H1 (cell line): ENCODE measurements around the gene GLB1L3. TPM values are rescaled to one million over a fixed set of nuclear protein-coding genes. Genes with fewer than 3 reads are reported as not detected.

Experiments used
- GABPA ChIP-seq: IDR thresholded peaks from 2 replicates; pipeline ENCODE4 v1.6.1; 2011; ENCODE audit warnings: mild to moderate bottlenecking, low read length, moderate library complexity, borderline replicate concordance; ENCODE audit not compliant: insufficient read depth
- JUND ChIP-seq: IDR thresholded peaks from 2 replicates; pipeline ENCODE4 v1.6.1; 2011; ENCODE audit warnings: mild to moderate bottlenecking, improper control_type of control experiment, low read length
- polyA plus RNA-seq, 7 experiments: library from polyadenylated mRNA; depleted of rRNA in 3 of 7; stranded (reverse) in 5 of 7; unstranded in 2 of 7; fragments of >200 nt in 5 of 7; fragments of 200-250 nt in 2 of 7; gene quantifications; 1 replicate in 5 of 7; 2 replicates in 1 of 7; 4 replicates in 1 of 7; pipeline versions ENCODE4 v1.2.1 to v1.2.3, GENCODE V29; 2011 to 2013; ENCODE audit warnings: missing spikeins in 2 of 7, mixed read lengths in 2 of 7
- total RNA-seq: library from RNA; stranded (reverse); fragmentation: NEBNext Ultra II Directional; extraction: Animal tissue kit (Norgen Biotek cat#: 25700); gene quantifications from 2 replicates; pipeline ENCODE4 v1.2.1, GENCODE V29; 2021

The GLB1L3 gene
- total and polyA plus RNA-seq, 2 of the 8 experiments (the other 6 are each of a cell fraction or from before 2014, with no cell fraction given): 14.9 to 33.2 TPM

DNA sequence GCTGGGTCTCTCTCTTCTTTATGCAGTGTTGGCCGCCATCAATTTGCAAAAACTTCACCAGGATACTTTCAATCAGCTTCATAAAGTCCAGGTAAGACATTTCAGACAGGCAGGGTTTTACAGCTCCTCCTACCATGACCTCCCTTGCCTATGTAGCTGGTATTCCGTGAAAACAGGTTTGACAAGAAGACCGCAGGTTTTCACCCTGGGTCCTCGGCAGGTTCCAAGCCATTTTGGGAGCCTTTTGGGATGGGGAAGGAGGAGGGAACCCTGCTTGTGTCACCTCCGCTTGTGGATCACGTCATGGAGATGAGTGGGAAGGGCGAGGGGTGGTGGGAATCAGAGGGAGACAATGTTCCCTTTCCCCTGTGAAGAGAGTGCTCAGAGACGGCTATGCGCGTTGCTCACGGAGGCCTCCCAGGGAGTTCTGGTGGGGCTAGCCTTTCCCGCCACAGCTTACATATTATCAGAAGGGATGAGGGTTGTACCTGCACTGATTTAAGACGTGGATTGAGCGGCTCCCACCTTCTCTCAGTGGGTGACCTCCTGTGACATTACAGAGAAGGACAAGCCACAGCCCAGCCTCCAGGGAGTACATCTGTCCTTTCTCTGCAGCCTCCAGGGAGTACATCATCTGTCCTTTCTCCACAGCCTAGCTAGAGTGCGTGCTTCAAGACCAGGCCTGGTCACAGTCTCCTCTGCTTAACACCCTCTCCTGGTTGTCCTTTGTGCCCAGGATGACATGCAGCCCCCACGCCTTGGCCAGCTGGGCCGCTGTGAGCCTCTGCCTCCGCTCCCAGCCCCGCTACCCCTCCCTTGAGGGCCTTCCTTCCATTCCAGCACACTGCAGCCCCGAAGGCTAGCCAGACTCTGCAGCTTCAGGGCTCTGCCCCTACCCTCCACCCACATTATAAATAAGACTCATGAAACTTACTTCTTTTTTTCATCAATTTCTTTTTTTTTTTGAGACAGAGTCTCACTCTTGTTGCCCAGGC is 17.2 kb downstream of the GLB1L3 start (continued):
- TF ChIP-seq JUND: no peak
- TF ChIP-seq GABPA: no peak
- TF ChIP-seq, all 59 proteins: peak for 0
